HFF-Myc (cell line): ENCODE measurements around the gene ALG12.

Experiments
- DNase-seq: peaks from one replicate; pipeline ENCODE4 v3.0.0-alpha.2; 2011; ENCODE audit warnings: low read depth; ENCODE audit errors: extremely low read depth
- H3K4me3 ChIP-seq: replicated peaks from 2 replicates; pipeline ENCODE4 v1.5.1; 2011; ENCODE audit warnings: low read depth, mild to moderate bottlenecking, control low read depth, low read length
- TF ChIP-seq, protein P1 (sequence below): IDR thresholded peaks from 2 replicates; pipeline ENCODE4 v1.5.1; 2012; ENCODE audit warnings: mild to moderate bottlenecking, low read depth, low read length, control low read depth; ENCODE audit errors: missing control alignments

Gene ALG12

DNA sequence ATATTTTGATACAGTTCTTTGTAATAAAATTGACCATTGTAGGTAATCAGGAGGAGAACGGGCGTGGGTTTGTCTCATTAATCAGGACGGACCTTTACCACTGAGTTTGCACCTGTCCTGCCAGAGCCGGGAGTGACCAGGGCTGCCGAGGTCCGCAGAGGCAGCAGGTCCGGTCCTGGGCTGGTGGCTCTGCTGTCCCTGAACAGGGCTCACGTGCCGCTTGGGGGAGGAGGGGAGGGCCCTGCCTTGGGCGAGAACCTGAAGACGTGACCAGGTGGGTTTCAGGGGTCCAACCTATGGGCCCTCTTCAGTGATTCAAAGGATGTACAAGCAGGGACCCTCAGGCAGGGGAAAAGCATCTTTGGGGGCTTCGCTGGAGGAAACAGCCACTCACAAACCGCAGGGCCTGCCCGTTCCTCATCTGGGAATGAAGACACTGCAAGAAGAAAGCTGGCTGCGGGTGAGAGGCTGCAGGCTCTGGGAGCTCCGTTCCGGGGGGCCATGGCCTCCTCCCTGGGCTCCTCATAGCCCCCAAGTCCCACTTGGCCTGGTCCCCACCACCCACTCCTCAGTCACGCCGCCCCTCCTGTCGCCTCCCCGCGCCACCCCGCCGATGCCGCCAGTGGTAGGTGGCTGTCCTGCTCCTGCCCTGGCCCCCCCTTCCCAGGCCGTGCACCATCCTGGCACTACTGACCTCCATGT, 9.4 kb upstream of the ALG12 start:
- TF ChIP-seq, protein P1, sequence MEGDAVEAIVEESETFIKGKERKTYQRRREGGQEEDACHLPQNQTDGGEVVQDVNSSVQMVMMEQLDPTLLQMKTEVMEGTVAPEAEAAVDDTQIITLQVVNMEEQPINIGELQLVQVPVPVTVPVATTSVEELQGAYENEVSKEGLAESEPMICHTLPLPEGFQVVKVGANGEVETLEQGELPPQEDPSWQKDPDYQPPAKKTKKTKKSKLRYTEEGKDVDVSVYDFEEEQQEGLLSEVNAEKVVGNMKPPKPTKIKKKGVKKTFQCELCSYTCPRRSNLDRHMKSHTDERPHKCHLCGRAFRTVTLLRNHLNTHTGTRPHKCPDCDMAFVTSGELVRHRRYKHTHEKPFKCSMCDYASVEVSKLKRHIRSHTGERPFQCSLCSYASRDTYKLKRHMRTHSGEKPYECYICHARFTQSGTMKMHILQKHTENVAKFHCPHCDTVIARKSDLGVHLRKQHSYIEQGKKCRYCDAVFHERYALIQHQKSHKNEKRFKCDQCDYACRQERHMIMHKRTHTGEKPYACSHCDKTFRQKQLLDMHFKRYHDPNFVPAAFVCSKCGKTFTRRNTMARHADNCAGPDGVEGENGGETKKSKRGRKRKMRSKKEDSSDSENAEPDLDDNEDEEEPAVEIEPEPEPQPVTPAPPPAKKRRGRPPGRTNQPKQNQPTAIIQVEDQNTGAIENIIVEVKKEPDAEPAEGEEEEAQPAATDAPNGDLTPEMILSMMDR: no peak
- H3K4me3 ChIP-seq: no peak overlapping the region
- DNase-seq: no peak

DNA sequence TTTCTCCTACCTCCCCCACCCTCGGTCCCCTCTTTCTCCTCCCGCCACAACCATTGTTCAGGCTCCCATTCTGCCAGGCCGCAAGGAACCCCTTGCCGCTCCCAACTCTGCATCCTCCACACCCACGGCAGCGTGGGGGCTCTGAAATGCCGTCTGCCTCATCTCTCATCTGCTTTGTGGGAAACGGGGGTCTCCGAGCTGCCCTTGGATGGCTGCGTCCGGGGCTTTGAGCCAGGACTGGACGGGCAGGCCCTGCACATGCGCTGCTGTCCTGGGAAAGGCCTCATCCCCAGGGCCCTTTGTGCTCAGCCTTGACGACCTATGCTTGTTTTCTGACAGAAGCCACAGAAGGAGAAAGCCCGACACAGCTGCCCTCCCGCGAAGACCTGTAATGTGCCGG, 8.7 kb upstream of the ALG12 start:
- DNase-seq: no peak
- H3K4me3 ChIP-seq: no peak overlapping the region
- TF ChIP-seq, protein P1: no peak

DNA sequence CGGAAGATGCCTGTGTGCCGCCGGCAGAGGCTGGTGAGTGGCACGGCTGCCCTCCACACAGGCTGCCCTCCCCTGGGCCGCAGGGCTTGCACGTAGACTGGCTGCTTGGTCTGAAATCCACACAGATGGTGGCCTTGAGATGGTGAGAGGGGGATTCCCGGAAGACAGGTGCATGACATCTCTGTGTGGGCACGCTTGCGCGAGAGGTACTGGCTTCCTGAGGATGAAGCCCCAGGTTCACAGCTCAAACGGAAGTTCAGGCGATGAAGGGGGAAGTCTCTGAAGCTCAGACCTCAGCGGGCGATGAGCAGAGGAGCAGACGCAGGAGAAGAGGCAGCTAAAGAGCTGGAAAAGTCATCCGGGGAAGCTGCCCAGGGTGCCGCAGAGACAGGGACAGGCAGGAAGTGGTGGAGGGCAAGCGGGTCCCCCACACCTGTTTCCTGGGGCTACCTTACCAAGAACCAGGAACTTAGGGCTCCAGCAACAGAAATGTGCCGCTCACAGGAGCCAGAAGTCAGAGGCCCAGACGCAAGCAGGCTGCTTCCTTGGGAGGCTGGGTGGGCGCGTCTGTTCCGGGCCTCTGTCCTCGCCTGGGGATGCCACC, 7.4 kb upstream of the ALG12 start:
- DNase-seq: no peak
- TF ChIP-seq, protein P1: no peak
- no peak overlapping the region for H3K4me3 ChIP-seq

DNA sequence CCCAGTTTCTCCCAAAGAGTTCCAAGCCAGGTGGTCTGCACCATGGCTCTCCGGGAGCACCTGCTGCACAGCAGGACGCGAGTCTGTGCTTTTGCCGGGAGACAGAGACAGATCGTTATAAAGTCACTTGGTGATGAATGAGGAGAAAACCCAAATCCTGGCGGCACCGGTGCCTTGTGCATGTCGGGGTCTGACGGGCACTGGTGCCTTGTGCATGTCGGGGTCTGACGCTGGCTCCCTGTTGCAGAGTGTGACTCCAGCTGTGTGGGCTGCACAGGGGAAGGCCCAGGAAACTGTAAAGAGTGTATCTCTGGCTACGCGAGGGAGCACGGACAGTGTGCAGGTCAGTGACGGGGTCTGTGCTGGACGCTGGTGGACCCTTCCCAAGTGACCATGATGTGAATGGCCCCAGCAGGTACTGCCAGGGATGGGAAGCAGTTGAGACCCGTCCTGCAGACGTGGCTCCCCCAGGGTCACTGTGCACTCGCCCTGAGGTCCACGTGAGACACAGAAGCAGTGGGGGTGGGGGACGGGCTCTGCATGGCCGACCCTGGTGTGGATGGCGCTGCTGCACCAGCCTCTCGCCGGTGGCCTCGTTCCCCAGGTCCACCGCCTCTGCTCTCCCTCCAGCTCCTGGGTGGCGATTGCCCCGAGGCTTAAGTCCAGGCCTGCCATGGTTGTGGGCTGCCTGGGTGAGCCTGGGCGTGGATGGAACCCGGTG, 6.0 kb upstream of the ALG12 start:
- TF ChIP-seq, protein P1: no peak

DNA sequence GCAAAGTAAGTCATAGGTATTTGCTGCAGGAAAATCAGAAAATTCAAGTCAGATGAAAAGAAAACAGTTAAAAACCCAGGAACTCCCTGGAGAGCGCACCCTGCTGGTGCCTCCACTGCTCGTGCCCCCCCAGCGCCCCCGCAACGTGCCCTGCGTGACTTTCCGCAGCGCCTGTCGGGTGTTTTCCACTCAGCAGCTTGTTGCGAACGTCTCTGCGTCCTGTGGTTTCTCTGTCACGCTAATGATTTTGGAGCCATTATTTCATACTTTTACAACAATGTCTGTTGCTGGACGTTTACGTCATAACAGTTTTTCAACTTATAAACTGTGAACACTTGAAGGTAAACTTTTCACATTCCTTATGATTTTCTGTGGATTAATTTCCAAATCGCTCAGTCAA, 5.2 kb upstream of the ALG12 start:
- TF ChIP-seq, protein P1: peak; percentile 26
- no peak for DNase-seq
- H3K4me3 ChIP-seq: no peak overlapping the region

More for the DNA sequence above, 6.0 kb upstream of the ALG12 start:
- no peak for DNase-seq
- H3K4me3 ChIP-seq: no peak overlapping the region

DNA sequence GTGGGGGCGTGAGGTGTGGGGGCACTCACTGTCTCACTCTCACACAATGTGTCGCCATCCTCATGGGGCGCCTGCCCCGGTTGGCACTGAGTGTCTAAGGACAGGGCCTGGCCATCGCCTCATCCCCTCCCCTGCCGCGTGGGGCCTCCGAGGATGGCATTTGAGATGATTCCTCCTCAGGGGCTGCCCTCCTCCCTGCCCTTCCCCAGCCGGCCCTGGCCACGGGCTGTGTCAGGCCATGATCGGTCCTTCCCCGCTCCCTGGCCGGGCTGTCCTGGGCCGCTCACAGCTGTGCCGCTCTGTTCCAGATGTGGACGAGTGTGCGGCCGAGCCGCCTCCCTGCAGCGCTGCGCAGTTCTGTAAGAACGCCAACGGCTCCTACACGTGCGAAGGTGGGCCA, 4.7 kb upstream of the ALG12 start:
- no peak overlapping the region for H3K4me3 ChIP-seq
- TF ChIP-seq, protein P1: no peak
- DNase-seq: no peak
